ENCODE data around the gene KLK12.

DNA sequence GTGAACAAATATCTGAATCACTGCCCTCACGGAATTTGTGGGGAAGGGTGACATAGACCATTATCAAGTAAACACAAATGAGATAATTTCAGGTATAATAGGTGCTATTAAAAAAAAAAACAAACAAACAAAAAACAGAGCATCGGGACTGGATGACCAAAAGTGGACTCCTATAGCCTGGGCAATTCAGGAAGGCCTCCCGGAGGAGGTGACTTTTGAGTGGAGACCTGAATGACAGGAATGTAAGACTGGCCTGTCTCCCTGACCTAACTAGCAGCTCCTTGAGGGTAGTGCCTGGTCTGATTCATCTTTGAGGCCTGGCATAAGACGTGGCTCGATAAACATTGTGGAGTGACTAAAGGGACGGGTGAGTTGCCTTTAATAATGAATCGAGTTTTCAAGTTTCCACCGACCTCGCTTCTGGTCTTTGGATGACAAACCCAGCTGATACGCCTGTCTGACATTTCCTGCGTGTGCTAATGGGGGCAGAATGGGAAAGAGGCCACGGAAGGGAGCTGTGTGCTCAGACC is 22.1 kb downstream of the KLK12 start:
- TF ChIP-seq, protein P1, sequence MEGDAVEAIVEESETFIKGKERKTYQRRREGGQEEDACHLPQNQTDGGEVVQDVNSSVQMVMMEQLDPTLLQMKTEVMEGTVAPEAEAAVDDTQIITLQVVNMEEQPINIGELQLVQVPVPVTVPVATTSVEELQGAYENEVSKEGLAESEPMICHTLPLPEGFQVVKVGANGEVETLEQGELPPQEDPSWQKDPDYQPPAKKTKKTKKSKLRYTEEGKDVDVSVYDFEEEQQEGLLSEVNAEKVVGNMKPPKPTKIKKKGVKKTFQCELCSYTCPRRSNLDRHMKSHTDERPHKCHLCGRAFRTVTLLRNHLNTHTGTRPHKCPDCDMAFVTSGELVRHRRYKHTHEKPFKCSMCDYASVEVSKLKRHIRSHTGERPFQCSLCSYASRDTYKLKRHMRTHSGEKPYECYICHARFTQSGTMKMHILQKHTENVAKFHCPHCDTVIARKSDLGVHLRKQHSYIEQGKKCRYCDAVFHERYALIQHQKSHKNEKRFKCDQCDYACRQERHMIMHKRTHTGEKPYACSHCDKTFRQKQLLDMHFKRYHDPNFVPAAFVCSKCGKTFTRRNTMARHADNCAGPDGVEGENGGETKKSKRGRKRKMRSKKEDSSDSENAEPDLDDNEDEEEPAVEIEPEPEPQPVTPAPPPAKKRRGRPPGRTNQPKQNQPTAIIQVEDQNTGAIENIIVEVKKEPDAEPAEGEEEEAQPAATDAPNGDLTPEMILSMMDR (optimal IDR thresholded peaks at IDR 0.05 in 1 of 3, IDR thresholded peaks at IDR 0.05 in 1 of 3, conservative IDR thresholded peaks at IDR 0.05 in 1 of 3; ENCODE audit: extremely low read depth in 1 of 3, insufficient read depth in 2 of 3, low read length in 3 of 3): no peak
- no peak for TF ChIP-seq EZH2 (IDR thresholded peaks at IDR 0.05; ENCODE audit: low read length)
